Fibroblast of skin of scalp (primary cell): ENCODE data around the gene TPMT.
"Not testable (repeated sequence)": the region's sequence is repeated elsewhere in the genome, so short reads cannot be mapped to it uniquely, and the experiment has no call there.

Experiments
- DNase-seq: peaks from one replicate; pipeline ENCODE4 v3.0.0-alpha.2; 2013

The TPMT gene

GRCh38 chr6:18155150-18155863 lies 430 bp upstream of the TPMT start, which contains the start of gene KDM1B:
TSS of gene KDM1B (plus strand) at chr6:18155422. CDS start at chr6:18159896, 4,474 bp downstream.
- DNase-seq: peak; percentile 99

GRCh38 chr6:18153311-18153703 lies 1.6 kb downstream of the TPMT start:
- DNase-seq: no peak

- no peak for DNase-seq
Observed at GRCh38 chr6:18151801-18152200, 3.1 kb downstream of the TPMT start.

- DNase-seq: not testable (repeated sequence)
Observed at GRCh38 chr6:18151391-18151790, 3.5 kb downstream of the TPMT start.

GRCh38 chr6:18148304-18149025 lies 6.4 kb downstream of the TPMT start:
- peak; percentile 84 for DNase-seq

GRCh38 chr6:18147616-18148015 lies 7.3 kb downstream of the TPMT start:
- no peak for DNase-seq

GRCh38 chr6:18147160-18147559 lies 7.7 kb downstream of the TPMT start:
- DNase-seq: no peak

GRCh38 chr6:18142591-18142861 lies 12.4 kb downstream of the TPMT start:
- DNase-seq: no peak

GRCh38 chr6:18141805-18142590 lies 12.9 kb downstream of the TPMT start:
- no peak for DNase-seq

GRCh38 chr6:18139935-18140621 lies 14.8 kb downstream of the TPMT start:
- DNase-seq: no peak

GRCh38 chr6:18138906-18139305 lies 16.0 kb downstream of the TPMT start:
- no peak for DNase-seq

- DNase-seq: no peak
Observed at GRCh38 chr6:18136260-18136659, 18.6 kb downstream of the TPMT start.

GRCh38 chr6:18135171-18135570 lies 19.7 kb downstream of the TPMT start:
- no peak for DNase-seq

- DNase-seq: no peak
Observed at GRCh38 chr6:18132346-18132745, 22.5 kb downstream of the TPMT start.

GRCh38 chr6:18126121-18126520 lies 28.8 kb downstream of the TPMT start:
- peak; percentile 43 for DNase-seq

GRCh38 chr6:18122128-18123093 lies 32.5 kb downstream of the TPMT start, which contains the start of gene NHLRC1:
TSS of gene NHLRC1 (minus strand) at chr6:18122677. CDS start at chr6:18122606, 71 bp downstream.
- peak; percentile 89 for DNase-seq

GRCh38 chr6:18121580-18122127 lies 33.2 kb downstream of the TPMT start:
- DNase-seq: peak; percentile 3

- DNase-seq: no peak
Observed at GRCh38 chr6:18119236-18119635, 35.6 kb downstream of the TPMT start.

GRCh38 chr6:18118330-18118729 lies 36.5 kb downstream of the TPMT start:
- DNase-seq: no peak

GRCh38 chr6:18117136-18117535 lies 37.7 kb downstream of the TPMT start:
- no peak for DNase-seq

- no peak for DNase-seq
Observed at GRCh38 chr6:18115356-18115755, 39.5 kb downstream of the TPMT start.
